ENCODE data around the gene IGSF8. TPM values are rescaled to one million over a fixed set of nuclear protein-coding genes. Genes with fewer than 3 reads are reported as not detected.

Gene IGSF8
- total RNA-seq, 1 experiment from 2014 or later = 14.0 TPM

DNA sequence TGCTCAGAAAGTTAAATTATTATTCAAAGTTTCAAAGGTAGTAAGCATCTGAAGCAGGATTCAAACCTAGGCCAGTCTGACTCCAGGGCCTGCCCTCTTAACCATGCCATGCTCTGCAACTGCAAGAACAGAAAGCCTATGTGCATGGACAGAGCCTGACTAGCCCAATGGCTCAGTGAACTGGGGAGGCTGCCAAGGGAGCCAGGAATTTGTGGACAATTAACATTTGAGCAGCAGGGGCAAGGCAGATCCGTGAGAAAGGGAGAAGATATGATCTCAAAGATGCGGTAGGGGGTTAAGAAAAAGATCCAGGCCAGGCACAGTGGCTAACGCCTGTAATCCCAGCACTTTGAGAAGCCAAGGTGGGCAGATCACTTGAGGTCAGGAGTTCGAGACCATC, 46.5 kb upstream of the IGSF8 start:
- no peak for TF ChIP-seq EZH2 (IDR thresholded peaks at IDR 0.05; ENCODE audit: borderline replicate concordance, low read depth, low read length, poor library complexity, severe bottlenecking)
- TF ChIP-seq, protein P1, sequence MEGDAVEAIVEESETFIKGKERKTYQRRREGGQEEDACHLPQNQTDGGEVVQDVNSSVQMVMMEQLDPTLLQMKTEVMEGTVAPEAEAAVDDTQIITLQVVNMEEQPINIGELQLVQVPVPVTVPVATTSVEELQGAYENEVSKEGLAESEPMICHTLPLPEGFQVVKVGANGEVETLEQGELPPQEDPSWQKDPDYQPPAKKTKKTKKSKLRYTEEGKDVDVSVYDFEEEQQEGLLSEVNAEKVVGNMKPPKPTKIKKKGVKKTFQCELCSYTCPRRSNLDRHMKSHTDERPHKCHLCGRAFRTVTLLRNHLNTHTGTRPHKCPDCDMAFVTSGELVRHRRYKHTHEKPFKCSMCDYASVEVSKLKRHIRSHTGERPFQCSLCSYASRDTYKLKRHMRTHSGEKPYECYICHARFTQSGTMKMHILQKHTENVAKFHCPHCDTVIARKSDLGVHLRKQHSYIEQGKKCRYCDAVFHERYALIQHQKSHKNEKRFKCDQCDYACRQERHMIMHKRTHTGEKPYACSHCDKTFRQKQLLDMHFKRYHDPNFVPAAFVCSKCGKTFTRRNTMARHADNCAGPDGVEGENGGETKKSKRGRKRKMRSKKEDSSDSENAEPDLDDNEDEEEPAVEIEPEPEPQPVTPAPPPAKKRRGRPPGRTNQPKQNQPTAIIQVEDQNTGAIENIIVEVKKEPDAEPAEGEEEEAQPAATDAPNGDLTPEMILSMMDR (conservative IDR thresholded peaks at IDR 0.05; ENCODE audit: low read depth, low read length) = no peak
- Histone ChIP-seq H3K36me3 (ENCODE audit: insufficient read depth, low read length, poor library complexity, severe bottlenecking) (no peaks in the 10 kb centered on the region), H3K27ac (ENCODE audit: low read depth, low read length, poor library complexity, severe bottlenecking) (no peak overlapping the region), H3K9me3 (ENCODE audit: low read depth, low read length, poor library complexity, severe bottlenecking) (no peaks in the 10 kb centered on the region), H3K4me1 (ENCODE audit: insufficient read depth, low read length, poor library complexity, severe bottlenecking) (no peaks in the 10 kb centered on the region), H3K4me3 (ENCODE audit: low read depth, low read length, poor library complexity, severe bottlenecking) (no peak overlapping the region), H3K27me3 (replicated peaks; ENCODE audit: insufficient read depth, low read depth, low read length, poor library complexity) (peaks cover 3% of the 10 kb centered on the region)
- ChIA-PET POLR2A (ENCODE audit: low non-redundant PET) (no interaction called here), CTCF (no interaction called here)
- BruUV-seq (replicated peaks) = no TSS peak
- intact Hi-C loops (cut with micrococcal nuclease; ENCODE audit: unreplicated experiment) = no loop called here
- DNase-seq (ENCODE audit: low spot score) = no peak

DNA sequence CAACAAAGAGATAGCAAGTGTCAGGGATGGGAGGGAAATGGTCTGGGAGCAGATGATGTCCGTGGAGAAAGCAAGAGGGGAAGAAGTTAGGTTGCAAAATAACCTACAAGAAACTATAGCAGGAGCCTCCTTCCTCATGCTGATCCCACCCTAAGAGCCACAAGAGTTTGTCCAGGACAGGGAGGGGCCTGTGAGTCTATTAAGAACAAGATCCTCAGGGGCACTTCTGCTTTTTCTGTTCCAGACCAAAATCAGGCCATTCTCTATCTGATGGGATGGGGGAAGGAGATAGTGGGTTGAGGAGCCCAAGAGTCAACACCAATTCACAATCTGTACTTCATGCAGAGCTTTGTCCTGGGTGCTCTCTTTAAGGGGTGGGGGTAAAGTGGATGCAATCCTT, 45.3 kb upstream of the IGSF8 start:
- CTCF ChIA-PET = no interaction called here
- no peak overlapping the region for H3K27ac ChIP-seq (ENCODE audit: low read depth, low read length, poor library complexity, severe bottlenecking)

DNA sequence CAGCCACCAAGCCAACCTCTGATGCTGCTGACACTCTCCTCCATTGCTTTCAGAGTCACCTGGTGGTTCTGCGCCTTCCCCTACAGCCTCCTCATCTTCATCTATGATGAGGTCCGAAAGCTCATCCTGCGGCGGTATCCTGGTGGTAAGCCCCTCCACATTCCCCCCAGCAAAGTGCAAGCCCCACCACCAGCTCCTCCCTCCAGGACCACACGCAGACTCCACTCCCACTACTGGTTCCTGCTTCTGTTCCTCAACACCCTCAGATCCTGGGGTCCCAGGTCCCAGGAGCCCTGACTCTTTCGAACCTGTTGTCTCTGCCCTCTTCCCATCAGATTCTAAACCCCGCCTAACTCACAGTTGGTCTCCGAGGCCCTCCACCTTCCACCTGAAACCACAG, 41.4 kb upstream of the IGSF8 start:
- Histone ChIP-seq H3K27ac (ENCODE audit: low read depth, low read length, poor library complexity, severe bottlenecking) (no peak overlapping the region), H3K27me3 (replicated peaks; ENCODE audit: insufficient read depth, low read depth, low read length, poor library complexity) (peaks cover 3% of the 10 kb centered on the region), H3K4me1 (ENCODE audit: insufficient read depth, low read length, poor library complexity, severe bottlenecking) (no peaks in the 10 kb centered on the region), H3K4me3 (ENCODE audit: low read depth, low read length, poor library complexity, severe bottlenecking) (no peak overlapping the region), H3K9me3 (ENCODE audit: low read depth, low read length, poor library complexity, severe bottlenecking) (no peaks in the 10 kb centered on the region), H3K36me3 (ENCODE audit: insufficient read depth, low read length, poor library complexity, severe bottlenecking) (no peaks in the 10 kb centered on the region)
- ChIA-PET CTCF (no interaction called here), POLR2A (ENCODE audit: low non-redundant PET) (no interaction called here)
- BruUV-seq (replicated peaks) = no TSS peak
- no peak for DNase-seq (ENCODE audit: low spot score)
- intact Hi-C loops (cut with micrococcal nuclease; ENCODE audit: unreplicated experiment) = no loop called here
- TF ChIP-seq EZH2 (IDR thresholded peaks at IDR 0.05; ENCODE audit: borderline replicate concordance, low read depth, low read length, poor library complexity, severe bottlenecking) = no peak
- TF ChIP-seq, protein P1 (conservative IDR thresholded peaks at IDR 0.05; ENCODE audit: low read depth, low read length) = no peak

More for the DNA sequence above, 45.3 kb upstream of the IGSF8 start:
- DNase-seq (ENCODE audit: low spot score) = no peak
- TF ChIP-seq, protein P1 (conservative IDR thresholded peaks at IDR 0.05; ENCODE audit: low read depth, low read length) = no peak
- no peak for TF ChIP-seq EZH2 (IDR thresholded peaks at IDR 0.05; ENCODE audit: borderline replicate concordance, low read depth, low read length, poor library complexity, severe bottlenecking)
- intact Hi-C loops (cut with micrococcal nuclease; ENCODE audit: unreplicated experiment) = no loop called here
- no peaks in the 10 kb centered on the region for H3K9me3 ChIP-seq (ENCODE audit: low read depth, low read length, poor library complexity, severe bottlenecking)
- BruUV-seq (replicated peaks) = no TSS peak
- no peak overlapping the region for H3K4me3 ChIP-seq (ENCODE audit: low read depth, low read length, poor library complexity, severe bottlenecking)
- no peaks in the 10 kb centered on the region for H3K4me1 ChIP-seq (ENCODE audit: insufficient read depth, low read length, poor library complexity, severe bottlenecking)
- POLR2A ChIA-PET (ENCODE audit: low non-redundant PET) = no interaction called here
- peaks cover 3% of the 10 kb centered on the region for H3K27me3 ChIP-seq (replicated peaks; ENCODE audit: insufficient read depth, low read depth, low read length, poor library complexity)
- H3K36me3 ChIP-seq (ENCODE audit: insufficient read depth, low read length, poor library complexity, severe bottlenecking) = no peaks in the 10 kb centered on the region

All from A673 (cell line).